ENCODE data around the gene CT83. TPM values are rescaled to one million over a fixed set of nuclear protein-coding genes. Genes with fewer than 3 reads are reported as not detected.

CT83 gene, protein sequence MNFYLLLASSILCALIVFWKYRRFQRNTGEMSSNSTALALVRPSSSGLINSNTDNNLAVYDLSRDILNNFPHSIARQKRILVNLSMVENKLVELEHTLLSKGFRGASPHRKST
- total RNA-seq (2014; rRNA removed; shearing (Covaris generic)) = not detected in 2 replicates

DNA sequence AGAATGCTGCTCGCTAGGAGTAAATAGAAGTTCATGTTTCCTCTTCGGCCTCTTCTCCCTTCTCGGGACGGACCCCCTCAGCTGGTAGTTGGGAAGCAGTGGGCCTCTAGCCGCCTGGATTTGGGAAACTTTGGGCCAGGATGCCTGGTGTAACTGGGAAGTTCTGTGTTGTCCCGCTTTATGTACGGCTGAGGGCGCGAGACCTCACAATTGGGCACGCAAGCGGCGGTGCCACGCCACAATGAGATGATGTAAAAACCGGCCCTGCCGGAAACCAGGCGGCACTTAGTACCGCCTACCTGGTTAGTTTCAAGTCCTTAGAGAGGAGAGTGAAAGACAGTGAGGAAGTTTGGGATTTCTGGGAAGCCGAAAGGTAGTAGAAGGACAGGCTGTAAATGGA, at the start of gene CT83:
TSS of gene CT83 (minus strand) at position 155 of the 400 bp plus-strand sequence. CDS start at position 35, 120 bp downstream.
- DNase-seq (ENCODE audit: low spot score) = no peak

DNA sequence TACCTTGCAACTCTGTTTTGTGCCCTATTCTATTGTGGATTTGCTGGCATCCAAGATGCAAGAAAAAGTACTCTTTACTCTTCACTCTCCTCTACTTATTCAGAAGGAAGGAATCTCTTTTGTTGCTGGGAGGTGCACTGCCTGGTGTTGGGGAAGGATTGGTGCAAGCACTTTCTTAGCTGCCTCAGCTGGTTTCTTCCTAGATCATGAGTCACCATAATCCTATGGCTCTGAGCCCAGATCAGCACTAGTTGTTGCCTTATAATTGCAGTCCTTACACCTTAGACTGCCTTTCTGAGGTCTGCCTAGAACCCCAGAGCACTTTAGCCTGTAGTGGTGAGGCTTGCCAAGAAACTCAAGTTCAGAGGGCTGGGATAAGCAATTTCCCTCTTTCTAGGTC, 37.0 kb upstream of the CT83 start:
- no peak for DNase-seq (ENCODE audit: low spot score)

DNA sequence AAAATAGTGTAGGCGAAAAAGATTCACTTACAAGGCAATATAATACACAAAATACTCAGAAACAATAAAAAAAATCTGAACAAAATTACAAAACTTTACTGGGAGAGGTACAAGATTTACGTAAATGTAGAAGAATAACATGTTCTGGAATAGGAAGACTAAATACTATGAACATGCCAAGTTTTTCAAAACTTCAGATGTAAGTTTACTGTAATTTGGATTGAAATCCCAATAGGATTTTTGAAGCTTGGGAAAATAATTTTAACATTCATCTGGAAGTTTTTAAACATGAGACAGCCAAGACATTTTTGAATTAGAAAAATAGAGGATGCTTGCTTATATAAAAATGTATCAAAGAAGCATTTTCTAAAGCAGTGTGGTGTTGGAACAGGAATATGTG, 30.5 kb upstream of the CT83 start:
- DNase-seq (ENCODE audit: low spot score) = no peak

DNA sequence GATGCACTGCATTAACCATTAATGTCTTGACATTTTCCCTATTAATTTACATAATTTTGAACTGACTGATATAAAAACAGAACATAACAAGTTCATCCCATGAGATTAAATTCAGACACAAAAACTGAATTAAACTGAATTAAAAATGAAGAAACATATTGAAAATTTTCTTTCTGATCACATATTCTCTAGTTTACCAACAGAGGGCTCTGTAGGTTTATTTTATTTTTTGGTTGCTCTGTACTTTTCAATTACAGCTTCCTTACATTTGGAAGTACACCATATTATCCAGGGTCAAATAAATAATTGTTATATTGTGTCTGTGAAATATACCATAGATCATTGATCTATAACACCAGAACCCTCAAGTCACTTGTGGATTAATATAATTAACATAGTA, 27.3 kb upstream of the CT83 start:
- DNase-seq (ENCODE audit: low spot score) = no peak

DNA sequence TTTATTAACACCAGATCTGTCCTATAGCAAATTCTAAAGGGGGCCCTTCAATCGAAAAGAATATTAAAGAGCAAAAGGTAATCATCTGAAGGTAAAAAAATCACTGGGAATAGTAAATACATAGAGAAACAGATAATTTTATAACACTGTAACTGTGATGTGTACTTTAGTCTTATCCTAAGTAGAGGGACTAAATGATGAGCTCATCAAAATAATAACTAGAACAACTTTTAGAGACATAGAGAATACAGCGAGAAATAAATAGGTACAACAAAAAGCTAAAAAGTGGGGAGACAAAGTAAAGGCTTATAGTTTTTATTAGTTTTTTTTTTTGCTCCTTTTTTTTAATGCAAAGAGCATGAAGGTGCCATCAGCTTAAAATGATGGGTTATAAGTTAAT, 17.3 kb upstream of the CT83 start:
- DNase-seq (ENCODE audit: low spot score) = no peak

DNA sequence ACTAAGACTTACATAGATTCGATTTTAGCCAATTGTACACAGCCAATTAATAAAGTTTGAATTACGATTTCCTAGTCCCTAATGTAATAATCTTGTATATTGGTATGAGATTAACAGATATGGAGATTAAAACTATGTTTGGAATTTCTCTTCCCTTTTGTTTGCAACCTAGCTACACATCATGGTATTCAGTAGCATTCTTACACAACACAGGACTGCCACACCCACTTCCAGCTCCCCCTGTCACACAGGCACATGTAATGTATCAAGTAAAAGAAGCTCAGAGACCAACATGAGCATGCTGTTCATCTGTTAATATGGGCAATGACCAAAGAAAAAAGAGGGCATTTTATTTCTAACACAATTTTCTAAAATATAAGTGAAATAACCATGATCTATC, 13.6 kb downstream of the CT83 start:
- DNase-seq (ENCODE audit: low spot score) = no peak

DNA sequence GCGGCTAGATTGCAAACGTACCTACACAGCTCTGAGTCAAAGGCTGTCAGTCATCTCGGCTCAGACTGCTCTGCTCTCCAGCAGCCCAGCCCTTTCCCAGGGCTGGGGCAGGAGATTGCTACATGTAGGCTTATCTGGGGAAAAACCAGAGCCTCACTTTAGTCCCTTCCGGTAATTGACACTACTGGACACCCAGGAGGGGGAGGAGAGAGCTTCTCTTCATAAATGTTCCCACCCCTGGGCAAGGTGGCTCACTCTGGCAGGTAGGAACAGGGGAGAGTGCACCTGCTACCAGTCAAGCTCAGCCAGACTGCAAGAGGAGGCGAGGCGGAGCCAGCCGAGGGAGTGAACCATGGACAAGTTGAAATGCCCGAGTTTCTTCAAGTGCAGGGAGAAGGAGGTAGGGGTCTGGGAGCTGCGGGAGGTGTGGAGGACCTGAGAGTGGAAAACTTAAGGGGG, 26.4 kb downstream of the CT83 start, which contains the start of gene SLC6A14:
TSS of gene SLC6A14 (plus strand) at position 249 of the 459 bp plus-strand sequence. CDS start at position 353, 104 bp downstream.
- DNase-seq (ENCODE audit: low spot score) = no peak

DNA sequence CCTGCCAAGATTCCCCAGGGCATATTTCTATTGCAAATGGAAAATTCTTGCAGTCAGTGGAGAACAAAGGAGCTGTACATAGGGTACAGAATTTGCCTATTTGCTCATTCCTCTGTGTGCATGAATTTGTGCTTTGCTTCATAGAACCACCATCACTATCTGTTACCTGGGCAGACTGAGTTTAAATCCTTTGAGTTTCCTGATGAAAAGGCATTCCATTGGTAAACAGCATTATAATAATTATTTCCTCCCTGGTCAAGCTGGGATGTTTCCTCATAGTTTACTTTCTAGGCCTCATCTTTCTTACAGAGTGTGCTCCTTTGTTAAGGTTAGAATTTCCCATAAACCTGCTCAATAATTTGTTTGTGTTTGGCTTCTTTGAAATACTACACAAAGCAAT, 27.2 kb downstream of the CT83 start:
- DNase-seq (ENCODE audit: low spot score) = no peak

DNA sequence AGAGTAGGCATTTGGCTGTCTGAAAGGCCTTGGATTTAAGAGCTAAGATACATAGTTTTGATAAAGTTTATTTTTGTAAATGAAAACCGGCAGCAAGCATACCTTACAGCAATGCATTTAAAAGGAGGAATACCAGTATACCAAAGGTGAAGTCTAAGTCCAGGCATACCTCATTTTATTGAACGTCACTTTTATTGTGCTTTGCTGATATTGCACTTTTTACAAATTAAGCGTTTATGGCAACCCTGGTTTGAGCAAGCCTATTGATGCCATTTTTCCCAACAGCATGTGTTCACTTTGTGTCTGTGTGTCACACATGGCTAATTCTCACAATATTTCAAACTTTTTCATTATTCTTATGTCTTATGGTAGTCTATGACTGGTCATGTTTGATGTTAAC, 34.8 kb downstream of the CT83 start:
- DNase-seq (ENCODE audit: low spot score) = no peak

DNA sequence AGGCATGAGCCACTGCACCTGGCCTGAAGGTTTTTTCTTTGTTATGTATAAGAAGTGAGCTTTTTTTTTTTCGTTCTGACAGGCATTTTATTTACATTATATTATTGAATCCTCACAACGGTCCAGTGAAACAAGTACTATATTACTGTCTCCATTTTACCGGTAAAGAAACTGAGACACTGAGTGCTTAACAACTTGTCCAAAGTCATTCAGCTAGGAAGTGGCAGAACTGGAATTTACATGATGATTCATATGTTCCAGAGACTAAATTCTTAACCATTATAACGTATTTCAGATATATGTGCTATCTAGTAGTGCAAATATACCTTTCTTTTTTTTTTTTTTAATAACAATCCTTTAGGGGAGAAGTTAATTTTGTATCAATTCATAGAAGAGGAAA, 44.8 kb downstream of the CT83 start:
- DNase-seq (ENCODE audit: low spot score) = no peak

DNA sequence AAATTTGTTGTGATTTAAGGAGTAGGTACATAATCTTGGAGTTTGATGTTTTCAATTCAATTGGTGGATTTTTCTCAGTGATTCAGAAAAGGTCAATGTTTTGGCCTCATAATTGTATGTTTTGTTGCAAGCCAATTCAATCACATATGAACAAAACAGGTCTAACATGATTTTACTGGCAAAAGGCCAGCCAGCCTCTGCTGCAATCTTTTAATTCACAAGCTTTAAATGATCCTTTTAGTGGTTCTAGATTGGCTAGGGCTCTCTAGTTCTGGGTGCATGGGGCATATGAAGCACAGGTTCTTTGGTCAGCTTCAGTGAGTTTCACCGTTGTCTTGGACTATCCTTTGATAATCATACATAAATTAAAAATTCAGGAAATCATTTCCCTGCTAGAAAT, 45.6 kb downstream of the CT83 start:
- DNase-seq (ENCODE audit: low spot score) = no peak

DNA sequence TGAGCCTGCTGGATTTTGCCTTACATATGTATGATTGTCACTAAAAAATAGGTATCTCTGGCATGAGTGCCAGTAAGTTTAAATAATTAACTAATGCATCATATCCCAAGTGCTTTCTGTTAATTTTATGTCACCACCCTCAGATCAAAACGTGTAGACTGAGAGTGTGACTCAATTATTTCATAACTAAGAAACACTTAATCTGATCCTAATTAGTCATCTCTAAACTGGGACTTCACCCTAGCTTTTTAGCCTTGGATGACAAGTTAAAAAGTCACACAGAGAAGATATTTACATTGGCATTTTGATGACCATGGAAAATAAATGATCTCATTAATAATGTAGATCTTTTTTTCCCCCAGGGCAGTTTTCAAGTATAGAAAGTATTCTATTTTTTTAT, 49.5 kb downstream of the CT83 start:
- DNase-seq (ENCODE audit: low spot score) = no peak

Other genes starting within 250 kb of the CT83 start
- gene SLC6A14, start 26.4 kb downstream of the CT83 start, total RNA-seq (2014; rRNA removed; shearing (Covaris generic)) = not detected in 2 replicates